LNCAP (cell line): Measurements from ENCODE around the gene STMN3.

Source experiments
- TF ChIP-seq, protein P1 (sequence below): fragments of 450-650 bp; IDR thresholded peaks from 2 replicates; pipeline ENCODE4 v1.5.1; 2017; ENCODE audit warnings: mild to moderate bottlenecking

Gene STMN3

DNA sequence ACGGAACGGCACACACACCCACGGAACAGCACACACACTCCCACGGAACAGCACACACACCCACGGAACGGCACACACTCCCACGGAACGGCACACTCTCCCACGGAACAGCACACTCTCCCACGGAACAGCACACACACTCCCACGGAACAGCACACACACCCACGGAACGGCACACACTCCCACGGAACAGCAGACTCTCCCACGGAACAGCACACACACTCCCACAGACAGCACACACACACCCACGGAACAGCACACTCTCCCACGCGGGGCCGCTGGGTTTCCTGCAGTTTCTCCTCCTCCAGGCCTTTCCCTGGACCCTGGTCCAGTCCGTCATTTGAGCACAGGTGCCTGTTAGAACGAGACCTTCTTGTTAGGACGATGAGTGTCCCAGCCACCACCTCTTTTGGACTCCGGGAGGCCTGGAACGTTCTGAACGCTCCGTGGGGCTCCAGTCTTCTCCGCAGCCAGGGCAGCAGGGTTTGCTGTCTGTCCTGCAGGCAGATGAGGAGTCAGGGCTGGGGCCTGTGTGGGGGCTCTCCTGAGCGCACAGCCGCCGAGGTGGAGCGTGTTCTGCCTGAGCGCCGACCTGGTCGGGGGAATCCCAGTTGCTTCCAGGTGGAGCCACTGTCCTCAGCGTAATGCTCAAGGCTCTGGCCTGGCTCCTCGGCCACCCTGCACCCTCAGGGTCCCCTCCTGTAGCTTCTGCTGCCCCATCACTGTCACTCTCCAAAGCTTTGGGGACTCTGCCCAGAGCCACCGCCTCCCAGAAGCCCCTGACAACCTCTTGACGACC, 25.6 kb upstream of the STMN3 start:
- TF ChIP-seq, protein P1, sequence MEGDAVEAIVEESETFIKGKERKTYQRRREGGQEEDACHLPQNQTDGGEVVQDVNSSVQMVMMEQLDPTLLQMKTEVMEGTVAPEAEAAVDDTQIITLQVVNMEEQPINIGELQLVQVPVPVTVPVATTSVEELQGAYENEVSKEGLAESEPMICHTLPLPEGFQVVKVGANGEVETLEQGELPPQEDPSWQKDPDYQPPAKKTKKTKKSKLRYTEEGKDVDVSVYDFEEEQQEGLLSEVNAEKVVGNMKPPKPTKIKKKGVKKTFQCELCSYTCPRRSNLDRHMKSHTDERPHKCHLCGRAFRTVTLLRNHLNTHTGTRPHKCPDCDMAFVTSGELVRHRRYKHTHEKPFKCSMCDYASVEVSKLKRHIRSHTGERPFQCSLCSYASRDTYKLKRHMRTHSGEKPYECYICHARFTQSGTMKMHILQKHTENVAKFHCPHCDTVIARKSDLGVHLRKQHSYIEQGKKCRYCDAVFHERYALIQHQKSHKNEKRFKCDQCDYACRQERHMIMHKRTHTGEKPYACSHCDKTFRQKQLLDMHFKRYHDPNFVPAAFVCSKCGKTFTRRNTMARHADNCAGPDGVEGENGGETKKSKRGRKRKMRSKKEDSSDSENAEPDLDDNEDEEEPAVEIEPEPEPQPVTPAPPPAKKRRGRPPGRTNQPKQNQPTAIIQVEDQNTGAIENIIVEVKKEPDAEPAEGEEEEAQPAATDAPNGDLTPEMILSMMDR: no peak

DNA sequence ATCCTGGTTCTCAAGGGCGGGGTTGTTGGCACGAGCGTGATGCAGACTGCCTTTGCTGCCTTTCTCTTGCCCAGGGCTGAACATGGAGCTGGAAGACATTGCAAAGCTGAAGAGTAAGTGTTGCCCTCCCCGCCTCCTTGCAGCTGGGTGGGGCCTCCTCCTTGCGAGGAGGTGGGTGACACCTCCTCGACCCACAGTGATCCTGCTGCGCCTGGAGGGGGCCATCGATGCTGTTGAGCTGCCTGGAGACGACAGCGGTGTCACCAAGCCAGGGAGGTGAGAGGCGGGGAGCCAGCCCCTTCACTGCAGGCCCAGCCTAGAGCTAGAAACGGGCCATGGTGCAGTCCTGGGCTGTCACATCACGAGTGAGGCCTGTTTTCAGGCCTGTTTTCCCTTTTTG, 24.8 kb upstream of the STMN3 start:
- TF ChIP-seq, protein P1: no peak

DNA sequence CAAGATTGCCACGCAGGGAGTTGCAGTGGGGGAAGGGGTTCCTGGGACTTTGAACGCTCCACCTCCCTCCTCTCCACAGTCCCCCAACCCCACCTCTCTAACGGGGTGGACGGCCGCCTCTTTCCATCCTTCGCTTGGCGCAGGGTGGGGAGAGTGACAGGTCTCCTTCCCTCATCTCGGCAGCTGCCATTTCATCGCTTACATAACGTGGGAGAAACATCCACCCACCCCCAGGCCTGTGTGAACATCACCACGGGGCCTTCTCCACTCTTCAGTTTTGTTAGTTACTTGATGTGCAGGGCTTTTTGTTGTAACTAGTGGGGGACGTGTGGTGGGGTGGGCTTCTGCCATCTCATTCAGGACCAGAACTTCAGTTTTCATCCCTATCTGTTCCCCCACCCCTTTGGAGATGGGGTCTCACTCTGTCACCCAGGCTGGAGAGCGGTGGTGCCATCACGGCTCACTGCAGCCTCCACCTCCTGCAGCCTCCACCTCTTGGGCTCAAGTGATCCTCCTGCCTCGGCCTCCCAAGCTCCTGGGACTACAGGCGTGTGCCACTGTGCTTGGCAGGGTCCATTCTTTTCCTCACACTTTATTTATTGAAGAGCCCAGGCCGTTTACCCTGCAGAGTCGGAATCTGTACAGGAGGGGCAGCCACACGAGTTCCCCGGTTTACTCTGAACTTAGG, 22.6 kb upstream of the STMN3 start:
- TF ChIP-seq, protein P1: no peak

DNA sequence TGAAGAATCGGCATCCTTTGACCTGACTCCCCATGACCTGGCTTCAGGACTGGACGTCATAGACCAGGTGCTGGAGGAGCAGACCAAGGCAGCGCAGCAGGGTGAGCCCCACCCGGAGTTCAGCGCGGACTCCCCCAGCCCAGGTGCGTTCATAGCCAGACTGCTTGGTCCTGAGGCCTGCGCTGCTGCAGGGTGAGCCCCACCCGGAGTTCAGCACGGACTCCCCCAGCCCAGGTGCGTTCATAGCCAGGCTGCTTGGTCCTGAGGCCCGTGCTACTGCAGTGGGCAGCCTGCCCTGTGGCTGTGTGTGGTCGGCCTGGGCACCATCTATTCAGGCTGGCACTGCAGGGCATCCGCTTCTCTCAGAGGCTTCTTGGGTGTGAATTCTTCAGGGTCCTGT, 20.7 kb upstream of the STMN3 start:
- TF ChIP-seq, protein P1: no peak

DNA sequence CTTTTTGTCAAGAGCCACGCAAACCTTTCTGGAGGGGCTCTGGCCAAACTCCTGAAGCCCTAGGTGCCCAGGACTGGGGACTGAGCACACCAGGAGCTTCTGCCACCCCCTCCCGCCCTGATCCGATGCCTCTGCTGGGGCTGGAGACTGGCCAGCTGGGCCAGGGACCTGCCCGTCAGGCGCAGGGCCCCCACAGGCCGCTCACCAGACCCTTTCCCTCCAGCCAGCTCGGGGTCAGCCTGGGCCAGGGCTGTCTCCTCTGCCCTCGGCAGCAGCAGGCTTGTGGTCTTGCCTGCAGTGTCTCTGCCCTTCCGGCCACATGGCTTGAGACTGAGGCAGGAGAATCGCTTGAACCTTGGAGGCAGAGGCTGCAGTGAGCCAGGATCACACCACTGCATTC, 19.4 kb upstream of the STMN3 start:
- TF ChIP-seq, protein P1: no peak

DNA sequence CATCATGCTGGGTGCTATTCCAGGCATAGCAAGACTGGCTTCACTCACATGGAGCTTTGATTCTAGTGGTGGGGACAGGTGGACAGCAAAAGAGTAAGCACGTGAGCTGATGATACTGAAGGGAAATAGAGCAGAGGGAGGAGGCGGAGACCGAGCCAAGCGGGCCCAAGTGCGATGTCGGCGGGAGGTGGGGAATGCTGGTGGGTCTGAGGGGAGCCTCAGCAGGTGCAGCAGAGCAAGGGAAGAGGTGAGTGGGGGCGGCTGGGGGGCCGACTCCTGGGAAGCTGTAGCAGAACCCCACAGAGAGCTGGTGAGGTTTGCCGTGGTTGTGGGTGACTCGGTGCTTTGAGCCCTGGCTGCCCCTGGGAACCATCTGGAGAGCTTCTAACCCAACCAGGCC, 15.1 kb upstream of the STMN3 start:
- TF ChIP-seq, protein P1: no peak

DNA sequence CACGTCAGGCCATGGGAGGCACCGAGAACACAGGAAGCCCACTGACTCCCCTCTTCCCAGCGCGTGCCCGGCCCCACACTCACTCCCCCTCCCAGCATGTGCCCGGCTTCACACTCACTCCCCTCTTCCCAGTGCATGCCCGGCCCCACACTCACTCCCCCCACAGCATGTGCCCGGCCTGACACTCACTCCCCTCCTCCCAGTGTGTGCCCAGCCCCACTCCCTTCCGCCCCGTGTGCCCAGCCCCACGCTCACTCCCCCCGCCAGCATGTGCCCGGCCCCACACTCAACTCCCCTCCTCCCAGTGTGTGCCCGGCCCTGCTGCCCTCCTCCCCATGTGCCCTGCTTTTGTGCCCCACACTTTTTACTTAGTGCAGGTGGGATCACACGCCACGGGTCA, 14.6 kb upstream of the STMN3 start:
- TF ChIP-seq, protein P1: no peak
